T-helper 22 cell (primary cell): ENCODE results near the gene RFX4.

ENCODE experiments used
- DNase-seq: peaks from one replicate; pipeline ENCODE4 v3.0.0-alpha.2; 2020; ENCODE audit warnings: low read depth

The RFX4 gene

DNA sequence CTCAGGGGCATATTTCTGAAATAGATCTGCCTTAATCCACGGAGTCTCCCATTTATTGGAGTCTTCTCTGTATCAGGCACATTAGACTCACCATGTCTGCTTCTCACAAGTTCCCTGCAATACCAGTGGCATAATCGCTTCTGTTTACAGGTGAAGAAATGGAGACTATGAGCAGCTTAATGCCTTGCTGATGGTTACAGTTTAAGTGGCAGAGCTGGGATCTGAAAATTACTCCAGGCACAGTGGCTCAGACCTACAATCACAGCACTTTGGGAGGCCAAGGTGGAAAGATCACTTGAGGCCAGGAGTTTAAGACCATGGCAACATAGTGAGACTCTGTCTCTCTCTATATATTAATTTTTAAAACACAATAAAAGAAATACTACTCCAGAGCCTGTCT lies 184.4 kb downstream of the RFX4 start:
- no peak for DNase-seq

GRCh38 chr12:106767954-106768822 lies 185.4 kb downstream of the RFX4 start:
- no peak for DNase-seq

- DNase-seq, result no peak
Observed at GRCh38 chr12:106769078-106769477, 186.3 kb downstream of the RFX4 start.

DNA sequence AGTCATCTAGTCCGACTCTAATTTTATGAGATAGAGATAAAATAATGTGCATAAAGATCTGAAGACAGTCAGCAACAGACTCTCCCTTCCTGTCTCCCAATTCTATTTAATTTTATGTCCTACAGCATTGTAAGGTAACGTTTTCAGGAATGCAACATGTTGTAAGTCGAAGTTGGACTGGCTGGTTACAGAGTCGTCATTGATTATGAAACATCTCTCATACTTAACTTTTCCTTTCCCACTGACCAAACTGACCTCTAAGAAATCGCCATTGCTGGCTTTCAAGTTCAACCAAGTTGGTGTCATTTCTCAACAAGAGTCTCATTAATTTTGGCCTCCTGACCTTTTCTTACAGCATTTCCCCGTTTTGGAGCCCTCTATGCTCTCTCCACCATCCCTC lies 186.7 kb downstream of the RFX4 start:
- DNase-seq, result no peak

DNA sequence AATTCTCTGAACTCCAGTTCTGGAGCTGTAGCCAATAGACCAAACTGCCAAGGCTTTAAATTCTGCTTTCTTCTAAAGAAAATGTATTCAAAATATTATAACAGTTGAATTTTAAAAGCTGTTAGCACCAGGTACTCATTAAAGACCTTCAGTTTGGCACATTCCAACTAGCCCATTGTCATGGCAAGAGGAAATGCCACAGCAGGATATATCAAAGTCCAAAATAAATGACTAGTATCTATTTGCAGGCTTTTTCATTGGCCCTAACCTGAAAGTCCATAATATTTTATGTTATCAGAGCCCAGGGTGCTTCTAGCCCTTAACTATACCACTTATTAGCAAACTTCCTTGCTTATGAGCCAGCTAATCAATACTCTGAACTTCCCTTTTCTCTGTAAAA lies 188.6 kb downstream of the RFX4 start:
- no peak for DNase-seq

GRCh38 chr12:106773286-106774004 lies 190.6 kb downstream of the RFX4 start:
- no peak for DNase-seq

DNA sequence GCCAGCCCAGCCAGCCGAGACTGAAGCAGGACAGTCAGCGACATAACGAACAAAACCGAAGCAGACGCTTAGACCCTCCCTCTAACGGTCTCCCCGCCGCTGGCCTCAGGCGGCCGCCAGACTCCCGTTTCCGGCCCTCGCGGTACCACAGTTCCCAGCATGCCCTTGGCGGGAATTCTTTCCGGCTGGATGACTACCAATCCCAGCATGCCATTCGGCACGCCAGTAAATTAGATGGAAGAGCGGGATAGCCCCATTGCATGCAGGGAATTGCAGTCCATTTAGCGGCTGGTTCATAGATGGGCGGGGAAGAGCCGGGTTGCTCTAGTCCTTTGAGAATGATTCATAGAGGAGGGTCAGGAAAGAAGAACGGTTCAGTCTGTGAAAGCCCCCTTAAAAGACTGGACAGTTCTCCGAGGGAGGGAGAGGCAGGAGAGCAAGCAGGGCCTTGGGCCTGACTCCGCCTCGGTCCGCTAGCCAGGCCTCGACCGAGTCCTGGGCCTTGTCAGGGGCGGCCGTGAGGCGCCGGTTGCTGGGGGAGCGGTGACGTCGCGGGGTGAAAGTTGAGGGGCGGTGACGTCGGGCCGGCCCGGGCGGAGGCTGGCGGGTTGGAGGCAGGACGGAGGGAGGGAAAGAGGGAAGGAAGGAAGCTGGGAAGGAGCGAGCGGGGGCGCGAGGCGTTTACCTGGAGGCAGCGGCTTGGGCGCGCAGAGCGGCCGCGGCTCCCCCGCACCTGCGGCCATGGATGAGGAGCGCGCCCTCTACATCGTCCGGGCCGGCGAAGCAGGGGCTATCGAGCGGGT lies 191.4 kb downstream of the RFX4 start, which contains the start of gene RIC8B:
Gene RIC8B, plus strand, starts transcription at position 678 of the 803 bp plus-strand sequence. Its CDS starts 64 bp downstream, at position 742.
- DNase-seq, result peak; percentile 60

GRCh38 chr12:106774808-106775524 lies 192.2 kb downstream of the RFX4 start:
- no peak for DNase-seq

DNA sequence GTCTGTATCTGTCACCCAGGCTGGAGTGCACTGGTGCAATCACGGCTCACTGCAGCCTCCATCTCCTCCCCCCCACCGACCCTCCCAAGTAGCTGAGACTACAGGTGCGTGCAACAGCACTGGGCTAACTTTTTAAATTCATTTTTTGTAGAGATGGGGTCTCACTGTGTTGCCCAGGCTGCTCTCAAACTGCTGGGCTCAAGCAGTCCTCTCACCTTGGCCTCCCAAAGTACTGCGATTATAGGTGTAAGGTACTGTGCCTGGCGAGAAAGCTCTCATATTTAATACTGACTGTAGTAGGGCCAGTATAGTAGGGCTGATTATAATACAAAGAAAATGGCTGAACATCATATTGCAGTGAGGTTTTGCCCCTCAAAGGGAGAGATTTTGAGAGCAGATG lies 194.1 kb downstream of the RFX4 start:
- no peak for DNase-seq

DNA sequence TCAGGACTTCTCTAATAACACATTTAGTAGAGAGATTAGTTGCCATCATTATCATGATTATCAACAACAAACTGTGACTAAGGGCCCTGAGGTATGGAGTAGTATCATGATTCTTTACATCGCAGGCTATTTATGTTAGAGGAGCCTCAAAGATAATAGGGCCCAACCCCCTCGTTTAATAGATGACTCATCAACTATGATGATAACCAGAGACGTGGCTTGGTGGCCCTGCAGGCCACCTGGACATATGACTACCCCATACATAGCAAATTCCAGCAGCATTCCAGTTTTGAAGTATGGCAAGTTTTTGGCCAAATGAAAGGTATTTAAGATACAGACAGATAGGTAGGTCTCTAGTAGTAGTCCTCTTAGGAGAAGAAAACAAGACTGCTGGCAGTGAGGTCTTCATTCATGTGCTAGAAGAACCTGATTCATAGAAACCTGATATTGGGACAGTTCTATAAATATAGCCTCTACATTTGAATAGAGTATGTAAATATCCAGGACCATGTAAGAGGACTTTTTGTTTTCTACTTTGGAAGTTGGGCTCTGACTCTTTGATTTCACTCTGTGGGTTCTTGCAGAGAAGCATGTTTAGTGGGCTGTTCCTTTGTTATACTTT lies 197.3 kb downstream of the RFX4 start:
- DNase-seq, result no peak

GRCh38 chr12:106782619-106783018 lies 199.8 kb downstream of the RFX4 start:
- DNase-seq, result no peak

GRCh38 chr12:106783515-106783914 lies 200.7 kb downstream of the RFX4 start:
- no peak for DNase-seq

DNA sequence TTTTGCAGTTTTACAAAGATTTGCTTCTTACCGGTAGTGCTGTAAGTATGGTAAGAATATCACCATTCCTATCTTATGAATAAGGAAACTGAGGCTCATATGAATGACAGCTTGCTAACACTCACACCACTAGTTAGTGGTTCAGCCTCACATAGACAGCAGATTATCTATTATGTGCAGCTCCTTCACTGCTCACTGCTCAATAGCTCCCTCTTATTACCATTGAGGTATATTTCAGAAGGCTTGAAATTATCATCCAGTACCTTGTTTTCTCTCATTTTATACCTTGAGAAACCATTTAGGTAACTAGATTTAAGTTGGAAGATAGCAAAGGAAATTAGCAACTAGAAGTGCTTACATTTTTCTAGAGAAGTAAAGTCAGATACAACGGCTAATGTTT lies 207.2 kb downstream of the RFX4 start:
- DNase-seq, result no peak

DNA sequence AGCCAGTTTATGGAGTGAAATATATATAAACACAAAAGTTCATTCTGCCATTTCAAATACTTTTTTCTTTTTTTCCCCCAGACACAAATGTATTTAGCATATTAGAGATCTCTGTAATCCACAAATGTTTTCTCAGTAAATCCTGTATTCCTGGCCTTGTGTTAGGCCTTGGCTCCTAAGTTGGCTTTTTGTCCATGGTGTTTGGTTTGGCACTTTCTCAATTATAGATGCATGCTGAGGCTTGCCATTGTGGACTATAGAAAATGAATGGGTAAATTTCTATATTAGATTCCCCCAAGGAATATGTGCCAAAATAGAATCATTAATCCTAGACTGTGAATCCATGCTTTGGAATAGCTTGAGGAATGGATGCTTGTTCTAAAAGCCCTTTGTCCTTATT lies 208.7 kb downstream of the RFX4 start:
- DNase-seq, result no peak

GRCh38 chr12:106794369-106794768 lies 211.6 kb downstream of the RFX4 start:
- DNase-seq, result no peak

GRCh38 chr12:106801167-106801708 lies 218.4 kb downstream of the RFX4 start:
- no peak for DNase-seq

DNA sequence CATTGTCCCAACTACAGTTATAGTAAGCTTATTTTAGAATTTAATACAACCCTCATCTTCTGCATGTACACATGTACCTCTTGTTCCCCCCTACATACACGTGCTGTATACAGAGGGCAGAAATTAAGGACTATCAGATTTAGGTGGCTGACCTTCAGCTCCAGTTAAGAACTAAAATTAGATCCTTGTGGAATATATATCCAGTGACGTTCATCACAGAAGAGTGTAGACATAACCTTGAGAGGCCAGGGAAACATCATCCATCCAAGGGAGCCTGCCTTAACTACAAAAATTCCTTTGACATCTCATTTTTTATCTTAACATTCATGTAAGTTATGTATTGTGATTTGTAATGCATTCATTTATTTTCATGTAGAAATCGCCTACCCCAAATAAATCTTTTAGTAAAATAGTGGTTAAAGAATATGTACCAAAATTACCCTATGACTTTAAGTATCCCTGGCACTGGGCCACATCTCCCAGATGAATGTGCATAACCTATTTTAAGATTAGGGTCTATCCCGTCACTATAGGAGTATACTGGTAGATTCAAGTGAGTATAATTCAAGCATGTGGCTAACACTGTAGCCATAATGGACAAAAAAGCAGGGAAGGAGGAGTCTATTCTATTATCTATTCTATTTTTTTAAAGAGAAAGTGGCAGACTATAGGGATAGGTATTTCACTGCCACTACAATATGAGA lies 219.2 kb downstream of the RFX4 start:
- DNase-seq, result no peak

- DNase-seq, result no peak
Observed at GRCh38 chr12:106804668-106805067, 221.9 kb downstream of the RFX4 start.
